ENCODE data around the gene RPS15.
"Not testable (repeated sequence)": the region's sequence is repeated elsewhere in the genome, so short reads cannot be mapped to it uniquely, and the experiment has no call there.

Gene RPS15

DNA sequence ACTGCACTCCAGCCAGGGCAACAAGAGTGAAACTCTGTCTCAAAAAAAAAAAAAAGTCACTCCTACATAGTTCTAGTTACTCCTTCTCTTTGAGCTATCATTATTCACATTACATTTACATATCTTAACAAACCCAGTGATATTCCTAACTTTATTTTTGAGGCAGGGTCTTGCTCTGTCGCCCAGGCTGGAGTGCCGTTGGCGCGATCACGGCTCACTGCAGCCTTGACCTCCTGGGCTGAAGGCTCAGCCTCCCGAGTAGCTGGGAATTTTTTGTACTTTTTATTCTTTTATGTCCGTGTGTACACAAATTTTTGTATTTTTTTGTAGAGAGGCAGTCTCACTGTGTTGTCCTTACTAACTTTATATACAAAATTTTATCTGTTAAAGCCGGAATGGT, 587 bp upstream of the RPS15 start:
- DNase-seq, result no peak

DNA sequence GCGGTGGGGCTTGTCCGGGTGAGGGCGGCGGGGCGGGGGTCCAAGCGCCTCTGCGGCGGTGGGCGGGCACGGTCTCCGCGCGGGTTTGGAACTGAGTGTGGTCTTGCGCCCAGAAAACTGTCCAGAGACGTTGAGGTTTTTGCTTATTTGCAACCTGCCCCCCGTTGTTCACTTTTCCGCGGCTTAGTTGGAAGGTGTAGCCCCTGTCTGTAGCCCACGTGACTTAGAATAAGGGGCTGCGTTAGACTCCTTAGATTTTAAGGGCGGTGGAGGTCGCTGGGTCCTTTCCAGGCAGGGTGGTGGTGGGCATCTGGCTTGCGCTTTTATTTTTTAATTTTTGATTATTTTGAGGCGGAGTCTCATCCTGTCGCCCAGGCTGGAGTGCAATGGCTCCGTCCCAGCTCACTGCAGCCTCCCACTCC, 748 bp downstream of the RPS15 start:
- DNase-seq, result no peak

DNA sequence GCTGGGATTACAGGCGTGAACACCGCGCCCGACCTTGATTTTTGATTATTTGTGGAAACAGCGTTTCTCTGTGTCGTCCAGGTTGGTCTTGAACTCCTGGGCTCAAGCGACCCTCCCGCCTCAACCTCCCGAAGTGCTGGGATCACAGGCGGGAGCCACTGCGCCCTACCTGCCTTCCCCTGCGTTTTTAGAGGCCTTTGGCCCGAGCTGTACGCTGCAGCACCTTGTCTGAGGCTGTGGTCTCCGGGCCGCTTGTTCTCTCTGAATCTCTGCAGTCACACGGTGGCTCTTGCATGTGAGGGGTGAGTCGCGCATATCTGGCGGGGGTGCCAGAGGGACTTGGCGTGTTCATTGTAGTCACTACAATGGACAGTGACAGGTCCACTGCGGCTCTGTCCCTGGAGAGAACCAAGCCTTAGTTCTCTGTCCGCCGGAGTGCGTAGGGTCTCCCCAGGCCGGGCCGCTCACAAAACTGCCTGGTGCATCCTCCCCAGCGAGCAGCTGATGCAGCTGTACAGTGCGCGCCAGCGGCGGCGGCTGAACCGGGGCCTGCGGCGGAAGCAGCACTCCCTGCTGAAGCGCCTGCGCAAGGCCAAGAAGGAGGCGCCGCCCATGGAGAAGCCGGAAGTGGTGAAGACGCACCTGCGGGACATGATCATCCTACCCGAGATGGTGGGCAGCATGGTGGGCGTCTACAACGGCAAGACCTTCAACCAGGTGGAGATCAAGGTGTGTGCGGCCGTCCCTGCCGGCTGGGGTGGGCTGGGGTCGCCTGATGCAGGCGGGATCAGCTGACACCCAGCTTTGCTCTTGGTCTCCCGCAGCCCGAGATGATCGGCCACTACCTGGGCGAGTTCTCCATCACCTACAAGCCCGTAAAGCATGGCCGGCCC, 1.6 kb downstream of the RPS15 start:
- not testable (repeated sequence) for DNase-seq

DNA sequence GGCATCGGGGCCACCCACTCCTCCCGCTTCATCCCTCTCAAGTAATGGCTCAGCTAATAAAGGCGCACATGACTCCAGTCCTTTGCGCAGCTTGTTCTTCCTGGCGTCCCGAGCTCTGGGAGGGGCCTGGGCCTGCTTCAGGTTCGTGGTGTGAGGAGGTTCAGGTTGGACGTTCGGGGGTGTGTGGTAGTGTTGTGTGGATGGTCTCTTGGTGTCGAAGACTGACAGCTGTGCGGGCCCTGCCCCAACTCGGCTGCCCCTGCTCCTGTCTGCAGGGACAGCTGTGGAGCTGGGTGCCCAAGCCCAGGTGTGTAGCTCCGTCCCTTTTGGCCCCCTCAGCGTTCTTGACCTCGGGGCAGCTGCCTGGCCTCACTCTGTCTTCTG, 2.2 kb downstream of the RPS15 start:
- DNase-seq, result no peak

DNA sequence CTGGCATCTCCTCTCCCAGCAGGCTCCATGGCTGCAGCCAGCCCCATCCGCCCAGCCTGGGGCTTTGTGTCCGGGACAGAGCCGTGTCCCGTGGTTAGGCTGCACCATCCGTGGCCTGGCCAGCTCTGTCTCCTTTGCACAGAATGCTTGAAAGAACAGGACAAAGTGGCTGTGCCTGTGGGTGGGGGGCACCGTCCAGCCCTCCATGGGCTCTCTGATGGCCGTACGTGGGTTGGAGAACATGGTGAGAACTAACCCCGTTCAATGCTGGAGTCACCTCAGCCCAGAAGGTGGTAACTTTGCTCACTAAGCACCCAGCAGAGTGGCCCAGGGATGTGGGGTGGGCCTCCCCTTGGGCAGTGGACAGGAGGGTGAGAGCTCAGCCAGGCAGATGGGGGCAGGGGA, 2.8 kb downstream of the RPS15 start:
- no peak for DNase-seq

DNA sequence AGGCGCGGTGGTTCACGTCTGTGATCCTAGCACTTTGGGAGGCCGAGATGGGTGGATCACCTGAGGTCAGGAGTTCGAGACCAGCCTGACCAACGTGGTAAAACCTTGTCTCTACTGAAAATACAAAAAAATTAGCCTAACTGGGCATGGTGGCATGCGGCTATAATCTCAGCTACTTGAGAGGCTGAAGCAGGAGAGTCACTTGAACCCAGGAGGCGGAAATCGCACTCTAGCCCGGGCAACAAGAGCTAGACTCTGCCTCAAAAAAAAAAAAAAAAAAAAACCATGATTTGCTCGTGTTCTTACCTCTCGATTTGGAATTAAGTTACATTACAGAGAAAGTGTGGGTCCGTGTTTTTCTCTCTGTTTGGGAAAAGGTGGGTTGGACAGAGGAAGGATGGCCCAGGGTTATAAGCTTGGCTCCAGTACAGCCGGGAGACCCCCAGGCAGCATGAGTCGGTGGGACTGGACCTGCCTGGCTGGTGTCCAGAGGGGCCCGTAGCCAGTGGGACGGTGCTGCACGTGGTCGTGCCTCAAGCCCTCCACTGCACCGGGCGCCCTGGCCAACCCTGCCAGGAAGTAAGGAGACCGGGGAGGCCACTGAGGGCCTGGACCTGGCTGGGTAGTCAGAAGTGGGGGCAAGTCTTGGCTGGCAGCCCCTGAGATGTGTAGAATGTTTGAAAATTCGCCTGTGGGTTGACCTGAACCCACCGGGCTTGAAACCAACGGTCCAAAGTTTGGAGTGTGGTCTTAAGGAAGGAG, 3.7 kb downstream of the RPS15 start:
- no peak for DNase-seq

DNA sequence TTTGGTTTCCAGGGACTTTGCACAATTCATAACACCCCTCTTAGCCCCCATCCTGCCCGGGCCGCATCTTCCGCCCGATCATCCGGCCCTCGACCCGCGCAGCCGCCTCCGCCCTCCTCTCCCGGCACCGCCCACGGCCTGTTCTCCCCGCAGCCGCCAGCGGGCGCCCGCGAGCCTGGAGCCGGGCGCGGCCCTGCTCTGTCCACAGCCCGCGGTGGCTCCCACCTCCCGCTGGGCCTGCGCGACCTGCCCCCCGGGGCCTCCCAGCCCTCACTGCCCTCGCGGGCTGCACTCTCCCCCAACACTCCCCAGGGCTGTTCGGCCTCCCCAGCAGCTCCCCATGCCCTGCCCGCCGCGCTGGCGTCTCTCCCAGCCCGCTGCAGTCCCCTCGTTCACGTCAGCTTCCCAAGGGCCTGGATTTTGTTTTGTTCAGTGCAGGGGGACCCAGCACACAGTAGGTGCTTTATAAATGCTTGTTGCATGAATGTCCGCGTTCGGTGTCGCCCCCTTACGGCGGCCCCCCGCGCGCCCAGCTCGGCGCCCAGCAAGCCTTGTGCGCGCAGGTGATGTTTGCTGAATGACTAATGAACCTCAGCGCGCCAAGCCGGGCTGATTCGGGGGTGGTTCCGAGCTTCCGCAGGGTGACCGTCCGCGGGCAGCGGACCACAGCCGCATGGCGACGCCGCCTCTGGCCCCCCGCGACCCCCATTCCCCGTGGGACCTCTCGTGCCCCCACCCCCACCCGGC, 7.2 kb downstream of the RPS15 start:
- peak; percentile 88 for DNase-seq

DNA sequence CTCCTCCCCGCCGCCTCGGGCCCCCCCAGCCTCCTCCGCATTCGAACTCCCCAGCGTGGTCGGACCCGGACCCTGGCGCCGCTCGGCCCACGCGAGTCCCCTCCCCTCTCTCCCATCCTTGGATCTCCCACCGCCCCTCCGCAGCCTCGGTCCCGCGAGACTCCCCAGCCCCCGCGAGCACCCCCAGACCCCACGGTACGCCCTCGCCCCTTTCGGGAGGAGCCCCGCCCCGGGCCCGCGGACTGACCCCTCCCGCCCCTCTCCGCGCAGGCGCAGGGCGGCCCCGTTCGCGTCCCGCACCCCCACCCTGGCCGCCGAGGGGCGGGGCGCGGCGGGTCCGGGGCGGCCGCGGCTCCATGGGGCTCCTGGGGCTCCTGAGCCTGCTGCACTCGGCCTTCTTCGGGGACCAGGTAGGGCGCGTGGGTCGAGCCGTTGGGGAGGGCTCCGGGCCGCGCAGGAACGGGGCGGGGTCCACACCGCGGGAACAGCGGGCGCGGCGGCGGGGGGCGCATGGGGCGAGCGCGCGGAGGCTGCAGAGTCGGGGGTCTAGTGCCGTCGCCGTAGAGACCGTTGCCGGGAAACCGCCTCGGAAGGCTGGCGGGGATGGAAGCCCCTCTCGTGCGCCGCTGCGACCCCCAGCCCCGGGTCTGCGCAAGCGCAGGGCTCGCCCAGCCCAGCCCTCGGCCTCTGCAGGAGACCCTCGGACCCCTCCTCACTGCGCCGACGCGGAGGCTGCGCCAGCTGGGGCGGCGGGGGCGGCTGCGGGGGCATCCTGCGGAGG, 7.9 kb downstream of the RPS15 start:
- peak; percentile 35 for DNase-seq

DNA sequence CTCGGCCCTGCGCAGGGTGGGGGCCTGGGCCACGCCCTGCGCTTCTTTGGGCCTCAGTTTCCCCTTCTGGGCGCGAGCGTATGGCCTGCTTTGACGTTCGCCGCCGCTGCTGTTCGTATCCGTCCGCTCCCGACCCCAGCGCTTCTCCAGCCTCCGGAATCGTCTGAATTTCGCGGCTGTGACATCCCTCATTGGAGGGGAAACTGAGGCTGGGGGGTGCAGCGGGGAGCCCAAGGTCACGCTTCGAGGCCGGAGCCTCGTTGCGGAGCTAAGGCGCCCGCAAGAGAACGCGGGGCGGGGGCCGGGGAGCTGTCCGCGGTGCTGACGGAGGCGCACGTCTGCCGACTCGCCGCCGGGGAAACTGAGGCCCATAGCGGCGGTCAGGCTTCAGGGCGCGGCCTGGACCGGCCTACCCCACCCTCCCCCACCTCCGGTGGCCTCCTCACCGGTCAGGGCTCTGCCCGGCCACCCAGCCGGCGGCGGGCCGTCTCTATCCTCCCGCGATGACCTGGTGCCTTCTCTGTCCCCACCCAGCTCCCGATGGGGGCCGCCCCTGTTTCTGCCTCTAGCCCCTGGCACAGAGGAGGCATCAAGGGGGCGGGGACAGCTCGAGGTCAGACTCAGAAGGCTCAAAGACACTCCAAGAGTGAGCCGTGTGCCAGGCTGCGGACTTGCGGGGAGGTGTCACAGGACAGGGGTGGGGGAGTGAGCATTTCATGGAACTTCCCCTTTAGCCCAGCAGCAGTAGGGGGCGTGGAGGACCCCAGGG, 8.7 kb downstream of the RPS15 start:
- DNase-seq, result no peak

DNA sequence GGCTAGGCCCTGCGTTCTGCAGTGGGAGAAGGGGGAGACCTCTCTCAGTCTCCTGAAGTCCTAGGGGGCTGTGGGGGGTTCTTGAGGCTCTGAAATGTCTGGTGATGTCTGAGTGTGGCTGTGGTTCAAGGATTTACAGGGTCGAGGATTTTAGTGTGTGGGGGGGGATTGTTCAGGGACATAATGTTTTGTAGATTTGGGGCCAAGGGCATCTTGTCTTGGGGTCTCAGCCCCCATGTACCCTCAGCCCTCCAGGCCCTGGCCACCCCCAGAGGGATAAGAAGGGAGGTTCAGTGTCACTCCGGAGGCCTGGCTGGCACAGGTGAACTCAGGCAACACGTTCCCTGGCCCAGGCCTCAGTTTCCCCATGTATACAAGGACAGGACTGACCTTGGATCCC, 9.3 kb downstream of the RPS15 start:
- no peak for DNase-seq

DNA sequence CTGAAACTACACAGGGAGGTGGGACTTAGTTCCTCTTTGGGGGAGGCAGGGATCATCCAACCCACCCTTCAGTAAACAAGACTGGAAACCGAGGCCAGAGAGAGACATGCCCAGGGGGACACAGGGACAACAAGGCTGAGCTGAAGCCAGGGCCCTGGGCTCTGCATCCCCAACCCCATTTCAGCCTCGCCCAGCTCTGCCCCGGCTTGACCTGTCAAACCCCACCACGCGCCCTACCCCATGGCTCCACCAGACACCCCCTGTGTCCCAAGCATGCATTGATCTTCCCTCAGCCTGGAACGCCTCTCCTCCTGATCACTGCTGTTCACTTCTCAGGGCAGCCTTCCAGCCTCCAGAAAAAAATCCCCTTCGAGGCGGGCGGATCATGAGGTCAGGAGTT, 9.7 kb downstream of the RPS15 start:
- no peak for DNase-seq

DNA sequence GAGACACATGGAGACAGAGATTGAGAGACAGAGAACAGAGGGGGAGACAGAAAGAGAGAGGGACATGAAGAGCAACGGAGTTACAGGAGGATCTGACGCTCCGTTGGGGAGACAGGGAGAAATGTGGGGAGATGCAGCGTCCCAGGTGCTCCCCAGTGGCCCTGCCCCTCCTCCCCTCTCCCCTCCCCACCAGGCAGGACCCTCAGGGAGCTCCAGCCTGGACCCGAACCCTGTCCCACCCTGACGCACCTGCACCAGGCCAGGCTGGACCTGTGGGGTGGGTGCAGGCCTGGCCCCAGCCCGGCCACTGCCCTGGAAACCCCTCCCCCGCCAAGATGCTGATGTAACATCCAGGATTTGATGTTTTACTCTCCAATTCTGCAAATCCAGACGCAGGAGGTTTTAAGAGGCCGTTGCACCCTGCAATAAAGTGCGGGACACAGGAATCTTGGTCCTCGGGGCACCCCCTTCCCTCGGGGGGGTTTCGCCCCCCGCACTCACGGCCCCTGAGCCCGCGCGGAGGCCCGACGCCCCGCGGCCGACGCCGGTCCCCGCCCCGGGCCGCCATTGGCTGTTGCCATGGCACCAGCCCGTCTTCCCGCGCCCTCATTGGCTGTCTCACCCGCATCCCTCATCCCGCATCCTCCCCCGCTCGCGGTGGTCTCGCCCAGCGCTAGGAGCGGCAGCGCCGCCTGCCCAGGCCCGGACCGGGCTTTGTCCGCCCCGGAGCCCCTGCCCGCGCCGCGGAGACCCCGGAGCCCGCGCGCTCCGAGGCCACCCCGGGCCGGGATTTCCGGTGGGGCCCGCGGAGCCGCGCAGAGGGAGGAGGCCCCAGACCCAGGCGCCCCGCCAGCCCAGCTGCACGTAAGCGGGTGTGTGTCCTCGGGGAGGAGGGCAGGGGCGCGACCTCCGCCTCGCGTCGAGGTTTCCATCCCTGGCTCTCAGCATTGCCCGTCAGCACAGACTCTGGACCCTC, 11.6 kb downstream of the RPS15 start, which contains the start of gene APC2:
Gene APC2 (plus strand): TSS at position 655 of the 976 bp plus-strand sequence. CDS start 2,881 bp downstream, outside the sequence.
- DNase-seq, result peak; percentile 54

DNA sequence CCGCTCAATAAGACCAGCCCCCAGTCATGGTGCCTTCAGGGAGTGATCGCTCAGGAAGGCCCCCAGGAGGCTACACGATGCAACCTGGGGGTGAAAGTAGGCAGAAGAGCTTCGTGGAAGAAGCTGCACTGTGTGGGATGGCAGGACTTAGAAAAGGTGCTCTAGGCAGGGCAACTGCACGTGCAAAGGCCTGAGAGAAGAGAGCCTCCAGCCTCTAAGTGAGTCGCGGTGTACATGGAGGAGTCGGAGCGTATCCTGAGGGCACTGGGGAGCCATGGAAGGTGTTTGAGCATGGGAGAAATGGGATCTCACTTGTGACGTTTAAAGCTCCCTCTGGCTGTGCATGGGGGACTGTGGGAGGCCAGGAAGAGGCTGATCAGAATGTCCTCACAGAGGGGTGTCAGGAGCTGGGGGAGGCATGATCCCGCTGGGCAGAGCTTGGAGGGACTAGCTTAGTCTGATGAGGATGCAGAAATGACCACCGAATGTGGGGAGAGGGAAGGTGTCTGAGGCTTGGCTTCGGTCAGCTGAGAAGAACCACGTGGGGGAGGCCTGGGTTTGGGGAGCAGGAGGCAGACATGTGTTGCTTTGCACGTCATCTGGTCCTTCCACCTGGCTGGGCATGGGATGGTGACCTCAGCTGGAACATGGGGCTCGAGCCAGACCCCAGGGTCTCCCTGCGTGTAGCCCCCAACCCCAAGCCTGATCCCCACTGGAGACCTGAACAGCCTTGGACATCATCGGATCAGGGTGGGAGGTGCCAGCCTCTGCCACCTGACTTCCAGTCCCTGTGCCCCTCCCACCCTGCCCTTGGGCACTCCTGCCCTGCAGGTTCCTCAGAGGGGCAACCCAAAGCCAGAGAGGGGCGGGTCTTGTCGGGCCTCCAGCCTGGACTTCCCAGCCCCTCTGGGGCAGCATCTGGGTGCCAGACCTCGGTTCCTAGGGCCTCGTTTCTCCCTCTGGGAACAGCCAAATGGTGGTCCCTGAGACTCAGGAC, 12.8 kb downstream of the RPS15 start:
- DNase-seq, result no peak

DNA sequence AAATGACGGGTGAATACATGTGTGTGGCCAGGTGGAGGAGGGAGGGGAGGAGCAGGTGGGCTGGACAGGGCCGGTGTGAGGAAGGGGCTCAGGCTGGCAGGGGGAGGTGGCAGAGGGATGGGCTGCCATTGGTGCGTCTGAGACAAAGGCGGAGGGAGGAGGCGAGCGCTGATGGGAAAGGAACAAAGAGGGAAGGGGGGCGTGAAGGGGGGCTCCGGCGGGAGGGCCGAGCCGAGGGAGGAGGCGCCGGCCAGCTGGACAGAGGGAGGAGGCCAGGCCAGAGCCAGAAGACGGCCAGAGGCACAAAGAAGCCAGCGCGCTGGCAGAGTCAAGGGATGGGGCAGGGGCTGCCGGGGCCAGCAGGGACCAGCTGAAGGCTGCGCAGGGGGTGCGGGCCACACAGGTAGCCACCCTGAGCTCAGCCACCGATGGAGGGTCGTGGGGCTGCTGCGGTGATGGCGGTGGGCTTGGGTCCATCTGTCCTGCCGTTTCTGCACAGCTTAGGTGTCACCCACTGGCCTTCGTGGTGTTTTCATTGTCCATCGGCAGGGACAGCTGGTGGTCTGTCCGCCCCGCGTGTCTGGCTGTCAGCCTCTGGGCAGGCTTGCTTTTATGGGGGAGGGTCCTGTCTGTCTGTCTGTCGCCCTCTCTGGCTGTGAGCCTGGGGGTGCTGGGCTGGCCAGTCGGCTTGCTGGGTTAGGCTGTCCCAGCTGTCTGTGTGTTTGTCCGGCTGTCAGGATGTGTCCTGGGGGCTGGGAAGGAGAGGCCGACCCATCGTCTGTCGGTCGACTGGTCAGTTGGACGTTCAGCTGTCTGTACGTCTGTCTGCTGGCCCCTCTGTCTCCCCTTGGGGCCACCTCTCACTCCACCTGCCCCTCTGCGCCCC, 14.0 kb downstream of the RPS15 start:
- no peak for DNase-seq

DNA sequence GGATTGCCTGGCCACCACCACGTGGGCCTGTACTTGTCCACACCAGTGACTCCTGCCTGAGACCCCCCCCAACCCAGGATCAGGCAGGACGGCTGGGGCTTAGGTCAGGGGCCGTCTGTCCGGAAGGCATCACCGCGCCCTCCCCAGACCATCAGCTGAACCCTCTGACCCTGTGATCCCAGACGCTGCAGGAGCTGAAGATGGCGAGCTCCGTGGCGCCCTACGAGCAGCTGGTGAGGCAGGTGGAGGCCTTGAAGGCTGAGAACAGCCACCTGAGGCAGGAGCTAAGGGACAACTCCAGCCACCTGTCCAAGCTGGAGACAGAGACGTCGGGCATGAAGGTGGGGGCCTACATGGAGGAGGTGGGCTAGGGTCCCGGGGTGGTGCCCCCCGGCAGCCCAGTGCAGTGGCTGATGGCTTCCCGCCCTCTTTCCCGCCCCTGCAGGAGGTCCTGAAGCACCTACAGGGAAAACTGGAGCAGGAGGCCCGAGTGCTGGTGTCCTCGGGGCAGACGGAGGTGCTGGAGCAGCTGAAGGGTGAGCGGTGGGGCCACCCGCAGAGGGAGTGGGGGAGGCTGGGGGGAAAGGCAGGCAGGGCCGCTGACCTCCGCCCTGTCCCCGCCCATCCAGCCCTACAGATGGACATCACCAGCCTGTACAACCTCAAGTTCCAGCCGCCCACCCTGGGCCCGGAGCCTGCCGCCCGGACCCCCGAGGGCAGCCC, 14.8 kb downstream of the RPS15 start:
- no peak for DNase-seq

DNA sequence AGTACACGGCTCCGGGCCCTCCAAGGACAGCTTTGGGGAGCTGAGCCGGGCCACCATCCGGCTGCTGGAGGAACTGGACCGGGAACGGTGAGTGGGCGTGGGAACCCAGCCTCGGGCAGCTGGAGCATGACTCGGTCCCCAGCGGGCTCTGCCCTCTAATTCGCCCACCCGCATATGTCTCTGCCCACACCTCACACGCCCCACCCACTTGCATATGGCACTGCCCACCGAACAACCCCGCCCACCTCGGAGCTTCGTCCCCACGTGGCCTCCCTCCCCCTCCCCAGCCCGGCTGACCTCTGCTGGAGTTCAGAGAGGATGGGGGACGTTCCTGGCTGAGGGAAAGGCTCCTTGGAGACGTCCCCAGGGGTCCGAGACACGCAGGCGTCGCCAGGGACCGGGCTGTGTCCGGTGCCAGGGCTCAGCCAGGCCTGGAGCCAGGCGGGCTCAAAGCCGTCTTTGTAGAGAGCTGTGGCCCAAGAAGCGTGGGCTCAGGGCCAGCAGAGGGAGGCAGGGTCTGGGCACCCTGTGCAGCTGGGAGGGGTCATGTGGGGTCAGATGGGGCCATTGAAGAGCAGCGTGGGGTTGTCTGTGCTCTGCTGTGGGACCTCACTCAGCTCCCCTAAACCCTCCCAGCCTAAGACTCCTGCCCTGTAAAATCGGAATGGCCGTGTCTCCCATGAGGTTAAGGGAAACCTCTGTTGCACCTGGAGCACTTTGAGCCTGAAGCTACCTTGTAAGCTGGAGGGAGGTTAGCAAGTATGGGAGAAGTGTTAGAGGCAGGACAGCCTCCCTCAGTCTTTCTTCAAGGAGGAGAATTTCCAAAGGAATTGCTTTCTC, 15.5 kb downstream of the RPS15 start:
- no peak for DNase-seq

DNA sequence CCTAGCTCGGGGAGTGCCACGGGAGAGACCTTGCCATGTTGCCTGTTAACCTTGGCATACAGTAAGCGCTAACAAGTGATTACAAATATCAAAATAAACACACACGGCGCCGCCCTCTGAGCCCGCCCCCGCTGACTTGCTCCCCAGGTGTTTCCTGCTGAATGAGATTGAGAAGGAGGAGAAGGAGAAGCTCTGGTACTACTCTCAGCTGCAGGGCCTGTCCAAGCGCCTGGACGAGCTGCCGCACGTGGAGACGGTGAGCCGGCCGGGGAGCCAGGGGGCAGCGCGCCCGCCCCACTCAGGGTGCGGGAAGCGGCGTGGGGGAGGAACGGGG, 16.8 kb downstream of the RPS15 start:
- no peak for DNase-seq

Data from activated CD4-positive, alpha-beta T cell treated with anti-CD3 and anti-CD28 coated beads, Interleukin-10, Interleukin-2, amounts not matched to agents 100 ng/mL and 50 ng/mL, durations not matched to agents 16 hours and 8 hours (primary cell).